Neutrophil (primary cell): ENCODE measurements around the gene ADCY9.

Experiments
- H3K27ac ChIP-seq: fragments of 200-600 bp; sonication (generic); 2 replicates; pipeline ENCODE4 v1.5.1; 2016; ENCODE audit warnings: mild to moderate bottlenecking, moderate library complexity
- H3K27me3 ChIP-seq: fragments of 200-600 bp; sonication (generic); 2 replicates; pipeline ENCODE4 v1.6.0; 2016; ENCODE audit warnings: mild to moderate bottlenecking
- H3K36me3 ChIP-seq: fragments of 200-600 bp; sonication (generic); 2 replicates; pipeline ENCODE4 v1.5.1; 2017
- H3K4me1 ChIP-seq, 2 experiments: fragments of 200-600 bp in 1 of 2; sonication (generic) in 1 of 2; 1 replicate in 1 of 2; 2 replicates in 1 of 2; pipeline versions ENCODE4 v1.5.1 to v1.6.1; 2013 to 2016; ENCODE audit warnings: low read depth in 1 of 2, low read length in 1 of 2, mild to moderate bottlenecking in 1 of 2, moderate library complexity in 1 of 2; ENCODE audit not compliant: control insufficient read depth in 1 of 2, insufficient read depth in 1 of 2
- H3K4me3 ChIP-seq, 2 experiments: fragments of 200-600 bp in 1 of 2; sonication (generic) in 1 of 2; 1 replicate in 1 of 2; 2 replicates in 1 of 2; pipeline ENCODE4 v1.5.1; 2013 to 2016; ENCODE audit warnings: low read depth in 1 of 2, low read length in 1 of 2, mild to moderate bottlenecking in 1 of 2, moderate library complexity in 1 of 2
- H3K9me3 ChIP-seq: fragments of 200-600 bp; sonication (generic); 2 replicates; pipeline ENCODE4 v1.5.1; 2016
- TF ChIP-seq, protein P1 (sequence below): fragments of 200-600 bp; sonication (generic); IDR thresholded peaks from 2 replicates; pipeline ENCODE4 v1.5.1; 2016; ENCODE audit warnings: antibody characterized with exemption

Gene ADCY9

DNA sequence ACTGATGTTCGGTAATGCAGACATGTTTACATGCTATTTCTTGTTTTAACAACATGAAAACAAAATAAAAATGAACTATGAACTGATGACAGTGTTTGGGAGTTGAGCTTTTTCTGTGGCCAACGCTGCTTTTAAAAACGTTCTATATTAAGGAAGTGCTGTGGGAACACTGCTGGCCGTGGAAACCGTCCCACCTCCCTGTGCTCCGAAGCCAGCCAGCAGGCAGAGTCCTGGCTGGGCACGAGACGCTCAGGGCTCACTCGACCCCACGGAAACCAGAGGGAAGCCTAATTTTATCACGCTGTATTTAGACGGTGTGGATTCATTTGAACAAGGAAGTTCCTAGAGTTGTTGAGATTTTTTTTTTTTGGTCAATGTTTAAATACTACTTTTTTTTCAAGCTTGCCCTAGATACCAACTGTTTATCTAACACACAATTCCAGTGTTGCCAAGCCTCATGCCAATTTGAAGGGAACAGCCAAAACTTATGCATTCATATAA, 25.8 kb downstream of the ADCY9 start:
- no peak overlapping the region for H3K4me3 ChIP-seq
- no peak overlapping the region for H3K27ac ChIP-seq
- TF ChIP-seq, protein P1, sequence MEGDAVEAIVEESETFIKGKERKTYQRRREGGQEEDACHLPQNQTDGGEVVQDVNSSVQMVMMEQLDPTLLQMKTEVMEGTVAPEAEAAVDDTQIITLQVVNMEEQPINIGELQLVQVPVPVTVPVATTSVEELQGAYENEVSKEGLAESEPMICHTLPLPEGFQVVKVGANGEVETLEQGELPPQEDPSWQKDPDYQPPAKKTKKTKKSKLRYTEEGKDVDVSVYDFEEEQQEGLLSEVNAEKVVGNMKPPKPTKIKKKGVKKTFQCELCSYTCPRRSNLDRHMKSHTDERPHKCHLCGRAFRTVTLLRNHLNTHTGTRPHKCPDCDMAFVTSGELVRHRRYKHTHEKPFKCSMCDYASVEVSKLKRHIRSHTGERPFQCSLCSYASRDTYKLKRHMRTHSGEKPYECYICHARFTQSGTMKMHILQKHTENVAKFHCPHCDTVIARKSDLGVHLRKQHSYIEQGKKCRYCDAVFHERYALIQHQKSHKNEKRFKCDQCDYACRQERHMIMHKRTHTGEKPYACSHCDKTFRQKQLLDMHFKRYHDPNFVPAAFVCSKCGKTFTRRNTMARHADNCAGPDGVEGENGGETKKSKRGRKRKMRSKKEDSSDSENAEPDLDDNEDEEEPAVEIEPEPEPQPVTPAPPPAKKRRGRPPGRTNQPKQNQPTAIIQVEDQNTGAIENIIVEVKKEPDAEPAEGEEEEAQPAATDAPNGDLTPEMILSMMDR: no peak
- H3K27me3 ChIP-seq: peaks cover 21% of the 10 kb centered on the region
- no peaks in the 10 kb centered on the region for H3K4me1 ChIP-seq
- no peaks in the 10 kb centered on the region for H3K9me3 ChIP-seq
- no peaks in the 10 kb centered on the region for H3K36me3 ChIP-seq

DNA sequence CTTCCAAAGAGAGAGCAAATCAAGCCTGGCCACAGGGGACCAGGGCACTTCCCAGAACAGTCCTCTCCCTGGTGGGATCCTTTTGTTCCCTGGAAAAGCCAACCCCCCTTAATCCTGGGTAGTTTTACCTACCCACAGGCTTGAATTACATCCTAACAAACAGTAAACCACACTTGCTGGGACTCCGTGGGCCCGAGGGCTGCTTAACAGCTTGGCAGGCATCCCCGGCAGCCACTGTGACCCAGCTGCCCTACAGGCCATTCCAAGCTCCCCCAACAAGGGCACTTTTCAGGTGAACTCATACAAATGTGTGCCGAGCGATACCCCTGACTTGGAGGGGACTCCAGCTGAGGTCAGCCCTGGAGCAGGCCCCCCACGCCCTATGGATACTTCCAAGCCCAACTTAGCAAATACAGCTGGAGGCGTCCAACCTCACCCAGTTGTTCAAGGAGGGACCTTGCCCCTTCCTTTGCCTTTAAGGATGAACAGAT, 26.4 kb downstream of the ADCY9 start:
- TF ChIP-seq, protein P1: no peak
- no peak overlapping the region for H3K27ac ChIP-seq
- H3K4me3 ChIP-seq: no peak overlapping the region
- no peaks in the 10 kb centered on the region for H3K9me3 ChIP-seq
- H3K4me1 ChIP-seq: no peaks in the 10 kb centered on the region
- no peaks in the 10 kb centered on the region for H3K36me3 ChIP-seq
- H3K27me3 ChIP-seq: peaks cover 21% of the 10 kb centered on the region

DNA sequence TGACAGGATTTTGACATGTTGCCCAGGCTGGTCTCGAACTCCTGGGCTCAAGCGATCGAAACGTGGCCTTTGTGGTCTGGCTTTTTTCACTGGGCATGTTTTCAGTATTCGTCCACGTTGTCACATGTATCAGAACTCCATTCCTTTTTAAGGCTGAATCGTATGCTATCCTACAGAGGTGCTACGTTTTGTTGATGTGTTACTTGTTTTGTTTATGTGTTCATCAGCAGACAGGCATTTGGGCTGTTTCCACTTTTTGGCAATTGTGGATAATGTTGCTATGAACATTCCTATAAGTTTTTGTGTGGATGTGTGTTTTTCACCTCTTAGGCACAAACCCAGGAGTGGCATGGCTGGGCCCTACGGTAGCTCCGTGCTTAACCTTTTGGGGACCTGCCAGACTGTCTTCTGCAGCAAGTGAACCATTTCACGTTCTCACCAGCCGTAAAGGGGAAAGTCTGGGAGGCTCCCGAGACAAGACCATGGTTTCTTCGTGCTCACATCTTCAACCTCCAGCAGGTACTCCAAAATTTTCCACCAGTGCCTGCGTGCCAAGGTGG, 26.9 kb downstream of the ADCY9 start:
- Histone ChIP-seq H3K27ac (no peak overlapping the region), H3K4me1 (no peaks in the 10 kb centered on the region), H3K9me3 (no peaks in the 10 kb centered on the region), H3K36me3 (no peaks in the 10 kb centered on the region), H3K4me3 (no peak overlapping the region), H3K27me3 (peaks cover 21% of the 10 kb centered on the region)
- TF ChIP-seq, protein P1: no peak

DNA sequence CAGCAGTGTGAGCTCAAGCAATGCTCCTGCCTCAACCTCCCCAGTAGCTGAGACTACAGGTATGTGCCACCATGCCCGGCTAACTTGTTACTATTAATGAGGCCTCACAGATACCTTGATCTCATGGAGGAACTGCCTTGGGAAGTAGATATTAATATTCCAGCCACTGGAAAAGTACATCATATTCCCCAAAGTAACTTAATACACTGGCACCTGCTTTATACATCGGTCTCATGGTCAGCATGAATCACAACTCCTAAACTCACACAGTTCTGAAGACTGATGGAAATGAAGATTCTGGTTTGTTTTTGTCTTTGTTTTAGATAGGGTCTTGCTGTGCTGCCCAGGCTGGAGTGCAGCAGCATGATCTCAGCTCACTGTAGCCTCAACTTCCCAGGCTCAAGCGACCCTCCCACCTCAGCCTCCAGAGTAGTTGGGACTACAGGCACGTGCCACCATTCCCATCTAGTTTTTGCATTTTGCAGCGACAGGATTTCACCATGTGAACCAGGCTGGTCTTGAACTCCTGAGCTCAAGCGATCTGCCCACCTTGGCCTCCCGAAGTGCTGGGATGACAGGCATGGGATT, 28.2 kb downstream of the ADCY9 start:
- Histone ChIP-seq H3K4me1 (no peaks in the 10 kb centered on the region), H3K27me3 (peaks cover 21% of the 10 kb centered on the region), H3K36me3 (no peaks in the 10 kb centered on the region), H3K9me3 (no peaks in the 10 kb centered on the region), H3K4me3 (no peak overlapping the region), H3K27ac (no peak overlapping the region)
- TF ChIP-seq, protein P1: no peak

DNA sequence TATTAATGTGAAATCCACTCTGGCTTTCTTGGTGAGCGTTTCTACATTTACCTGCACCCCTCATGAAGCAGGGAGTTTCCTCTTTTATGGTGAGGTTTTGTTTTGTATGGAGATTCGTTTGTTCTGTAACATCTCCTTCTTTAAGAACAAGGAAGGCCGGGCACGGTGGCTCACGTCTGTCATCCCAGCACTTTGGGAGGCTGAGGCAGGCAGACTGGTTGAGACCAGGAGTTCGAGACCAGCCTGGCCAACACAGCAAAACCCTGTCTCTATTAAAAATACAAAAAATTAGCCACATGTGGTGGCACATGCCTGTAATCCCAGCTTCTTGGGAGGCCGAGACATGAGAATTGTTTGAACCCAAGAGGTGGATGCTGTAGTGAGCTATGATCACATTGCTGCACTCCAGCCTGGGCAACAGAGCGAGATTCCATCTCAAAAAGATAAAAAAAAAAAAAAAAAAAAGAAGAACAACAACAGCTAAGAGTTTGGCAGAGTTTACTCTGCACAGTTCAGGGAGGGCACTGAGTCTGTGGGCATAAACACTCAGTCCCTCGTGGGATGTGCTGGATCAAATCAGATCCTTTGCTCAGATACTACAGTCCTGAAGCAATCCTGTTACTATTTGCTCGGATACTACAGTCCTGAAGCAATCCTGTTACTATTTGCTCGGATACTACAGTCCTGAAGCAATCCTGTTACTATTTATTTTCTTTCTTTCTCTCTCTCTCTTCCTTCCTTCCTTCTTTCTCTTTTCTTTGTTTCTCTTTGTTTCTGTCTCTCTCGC, 28.9 kb downstream of the ADCY9 start:
- H3K4me3 ChIP-seq: no peak overlapping the region
- no peaks in the 10 kb centered on the region for H3K9me3 ChIP-seq
- TF ChIP-seq, protein P1: no peak
- no peaks in the 10 kb centered on the region for H3K36me3 ChIP-seq
- H3K4me1 ChIP-seq: no peaks in the 10 kb centered on the region
- H3K27ac ChIP-seq: no peak overlapping the region
- H3K27me3 ChIP-seq: peaks cover 21% of the 10 kb centered on the region
